SK-N-SH (cell line): ENCODE data around the gene PBX3. TPM values are rescaled to one million over a fixed set of nuclear protein-coding genes. Genes with fewer than 3 reads are reported as not detected.

Experiments
- CTCF ChIA-PET: fragments of 300-600, 350-600 bp; formaldehyde crosslinking; extraction: SDS; loops from one replicate; lab custom pipeline; 2021; lab: Yijun Ruan, JAX
- POLR2A ChIA-PET: fragments of 350-600 bp; sonication (Branson Sonifier 250); formaldehyde crosslinking; extraction: SDS; loops from one replicate; lab custom pipeline; 2020; ENCODE audit warnings: antibody characterized with exemption, inconsistent platforms; lab: Yijun Ruan, JAX
- DNase-seq: peaks from one replicate; pipeline ENCODE4 v3.0.0; 2012
- H2AFZ ChIP-seq: fragments of 200-600 bp; sonication (generic); 2 replicates; pipeline ENCODE4 v1.8.1; 2016; ENCODE audit warnings: antibody characterized with exemption, mild to moderate bottlenecking, low read depth
- H3F3A ChIP-seq: fragments of 200-600 bp; sonication (generic); replicated peaks from 2 replicates; pipeline ENCODE3; 2016; ENCODE audit warnings: antibody characterized with exemption, mild to moderate bottlenecking; ENCODE audit not compliant: insufficient read depth
- H3K27ac ChIP-seq, 2 experiments: fragments of 200-500 bp in 1 of 2; fragments of 200-600 bp in 1 of 2; sonication (Bioruptor generic) in 1 of 2; sonication (generic), shearing (Covaris generic) in 1 of 2; 2 replicates each; pipeline versions ENCODE4 v1.5.1 to v1.6.1; 2014 to 2016; ENCODE audit warnings: low read depth in 2 of 2, inconsistent platforms in 1 of 2, low read length in 1 of 2, mild to moderate bottlenecking in 1 of 2, mixed read lengths in 1 of 2
- H3K27me3 ChIP-seq: fragments of 200-600 bp; sonication (generic), shearing (Covaris generic); 2 replicates; pipeline ENCODE4 v1.6.1; 2016; ENCODE audit warnings: mixed run types; ENCODE audit not compliant: insufficient read depth
- H3K36me3 ChIP-seq, 2 experiments: fragments of 200-500 bp in 1 of 2; fragments of 200-600 bp in 1 of 2; sonication (Bioruptor generic) in 1 of 2; sonication (generic) in 1 of 2; replicated peaks in 1 of 2; 2 replicates each; pipeline versions ENCODE3 to v1.5.1; 2014 to 2016; ENCODE audit warnings: low read length in 1 of 2, mild to moderate bottlenecking in 1 of 2; ENCODE audit not compliant: insufficient read depth in 2 of 2, control insufficient read depth in 1 of 2
- H3K4me1 ChIP-seq, 2 experiments: fragments of 200-500 bp in 1 of 2; fragments of 200-600 bp in 1 of 2; sonication (Bioruptor generic) in 1 of 2; sonication (generic), shearing (Covaris generic) in 1 of 2; 2 replicates each; pipeline versions ENCODE4 v1.5.1 to v1.6.1; 2014 to 2016; ENCODE audit warnings: low read depth in 1 of 2, low read length in 1 of 2, mixed run types in 1 of 2; ENCODE audit not compliant: insufficient read depth in 2 of 2, control insufficient read depth in 1 of 2
- H3K4me2 ChIP-seq: fragments of 200-600 bp; sonication (generic), shearing (Covaris generic); 2 replicates; pipeline ENCODE4 v1.6.1; 2017; ENCODE audit warnings: mixed run types
- H3K4me3 ChIP-seq, 2 experiments: fragments of 200-500 bp in 1 of 2; fragments of 200-600 bp in 1 of 2; sonication (Bioruptor generic) in 1 of 2; sonication (generic), shearing (Covaris generic) in 1 of 2; 2 replicates each; pipeline versions ENCODE4 v1.5.1 to v1.8.1; 2014 to 2016; ENCODE audit warnings: low read depth in 2 of 2, inconsistent platforms in 1 of 2, low read length in 1 of 2, mild to moderate bottlenecking in 1 of 2, mixed read lengths in 1 of 2, moderate library complexity in 1 of 2
- H3K79me2 ChIP-seq: fragments of 200-600 bp; sonication (generic); 2 replicates; pipeline ENCODE4 v1.8.1; 2017; ENCODE audit warnings: mild to moderate bottlenecking; ENCODE audit not compliant: insufficient read depth
- H3K9ac ChIP-seq: fragments of 200-600 bp; sonication (generic); 2 replicates; pipeline ENCODE4 v1.6.1; 2017; ENCODE audit warnings: mixed run types
- H3K9me2 ChIP-seq: fragments of 200-600 bp; sonication (generic); 2 replicates; pipeline ENCODE4 v1.6.1; 2017; ENCODE audit warnings: mixed run types
- H3K9me3 ChIP-seq: fragments of 200-600 bp; sonication (generic); 2 replicates; pipeline ENCODE4 v1.6.1; 2017; ENCODE audit warnings: mixed run types, mild to moderate bottlenecking, moderate library complexity
- H4K20me1 ChIP-seq: fragments of 200-600 bp; sonication (generic); 2 replicates; pipeline ENCODE4 v1.6.1; 2017; ENCODE audit warnings: mild to moderate bottlenecking, mixed run types; ENCODE audit not compliant: insufficient read depth
- ELF1 ChIP-seq: IDR thresholded peaks from 2 replicates; pipeline ENCODE4 v1.4.0; 2012
- EP300 ChIP-seq, 2 experiments: IDR thresholded peaks; 2 replicates each; pipeline versions ENCODE4 v1.4.0 to v1.6.1; 2012; ENCODE audit warnings: borderline replicate concordance in 1 of 2, low read depth in 1 of 2, low read length in 1 of 2
- EZH2phosphoT487 ChIP-seq: fragments of 200-600 bp; sonication (generic); IDR thresholded peaks from 2 replicates; pipeline ENCODE4 v1.6.1; 2017; ENCODE audit warnings: low read depth, mixed run types, mild to moderate bottlenecking, antibody characterized with exemption, moderate library complexity, borderline replicate concordance
- FOSL2 ChIP-seq: IDR thresholded peaks from 2 replicates; pipeline ENCODE4 v1.4.0; 2012; ENCODE audit warnings: low read depth, mild to moderate bottlenecking, moderate library complexity, borderline replicate concordance
- FOXM1 ChIP-seq: IDR thresholded peaks from 2 replicates; pipeline ENCODE4 v1.4.0; 2012; ENCODE audit warnings: low read depth, mild to moderate bottlenecking
- GATA2 ChIP-seq: sonication (generic); formaldehyde crosslinking; IDR thresholded peaks from 2 replicates; pipeline ENCODE4 v1.5.0; 2020; ENCODE audit warnings: mild to moderate bottlenecking, missing genetic modification reagents
- JUND ChIP-seq: IDR thresholded peaks from 2 replicates; pipeline ENCODE4 v1.4.0; 2012
- MAX ChIP-seq: IDR thresholded peaks from 2 replicates; pipeline ENCODE4 v1.4.0; 2012; ENCODE audit warnings: low read depth
- MXI1 ChIP-seq: IDR thresholded peaks from 2 replicates; pipeline ENCODE4 v1.6.1; 2012; ENCODE audit warnings: mild to moderate bottlenecking, low read depth, low read length, improper control_type of control experiment
- NRF1 ChIP-seq: IDR thresholded peaks from 2 replicates; pipeline ENCODE4 v1.6.1; 2012; ENCODE audit warnings: low read depth, mild to moderate bottlenecking, low read length
- RCOR1 ChIP-seq: fragments of 150-350 bp; IDR thresholded peaks from 2 replicates; pipeline ENCODE4 v1.6.1; 2017; ENCODE audit warnings: antibody characterized with exemption, low read length
- REST ChIP-seq: IDR thresholded peaks from 2 replicates; pipeline ENCODE4 v1.6.1; 2012; ENCODE audit warnings: mild to moderate bottlenecking, low read depth, low read length, moderate library complexity
- TEAD4 ChIP-seq: IDR thresholded peaks from 2 replicates; pipeline ENCODE4 v1.4.0; 2012; ENCODE audit warnings: mild to moderate bottlenecking, borderline replicate concordance; ENCODE audit not compliant: insufficient read depth
- USF1 ChIP-seq: IDR thresholded peaks from 2 replicates; pipeline ENCODE4 v1.4.0; 2012; ENCODE audit warnings: low read depth, borderline replicate concordance
- USF2 ChIP-seq: fragments of 150-350 bp; IDR thresholded peaks from 2 replicates; pipeline ENCODE4 v1.6.1; 2017; ENCODE audit warnings: antibody characterized with exemption, low read length, low read depth, borderline replicate concordance
- YY1 ChIP-seq: IDR thresholded peaks from 2 replicates; pipeline ENCODE4 v1.4.0; 2012; ENCODE audit warnings: low read depth, mild to moderate bottlenecking
- ZBTB33 ChIP-seq: IDR thresholded peaks from 2 replicates; pipeline ENCODE4 v1.4.0; 2012; ENCODE audit warnings: low read depth, borderline replicate concordance
- WGBS: methylation state at CpG from one replicate; pipeline ENCODE4 v1.1.6; 2017; ENCODE audit warnings: low lambda C conversion rate; 5-methylcytosine and 5-hydroxymethylcytosine counted together
- polyA plus RNA-seq, 3 experiments: library from polyadenylated mRNA; depleted of rRNA; stranded (reverse); fragments of >200 nt; gene quantifications; 2 replicates each; pipeline ENCODE4 v1.2.3, GENCODE V29; 2012

Gene PBX3
- polyA plus RNA-seq, 1 of the 3 experiments (the other 2 are of a cell fraction) = 73.0 TPM

- DNase-seq = no peak
- Histone ChIP-seq H3K9me3 (no peaks in the 10 kb centered on the region), H3K4me1 (peaks cover 41 to 53% of the 10 kb centered on the region in 2 experiments; a peak in 3 of 4 replicates), H3F3A (peaks cover 35% of the 10 kb centered on the region), H3K4me2 (no peak overlapping the region), H3K36me3 (no peaks in the 10 kb centered on the region), H3K79me2 (peaks cover 95% of the 10 kb centered on the region), H2AFZ (no peak overlapping the region), H3K9me2 (no peaks in the 10 kb centered on the region), H3K4me3 (no peak overlapping the region), H4K20me1 (peaks cover 4% of the 10 kb centered on the region; the same call in 1 of the 2 replicates), H3K27ac (no peak overlapping the region; a peak in 2 of 4 replicates), H3K27me3 (no peaks in the 10 kb centered on the region), H3K9ac (no peak overlapping the region)
- 91% methylated on average over 4 of the region's 4 CpGs for WGBS
- CTCF ChIA-PET = interaction anchor here (1.1 to 1.6 kb wide), 3 partner anchors 9 to 489 kb away, joined by 3 to 4 read pairs (median 4); no protein-coding TSS in a partner anchor
- TF ChIP-seq MXI1 (no peak), EZH2phosphoT487 (no peak), MAX (no peak), YY1 (no peak), USF2 (no peak), JUND (no peak), NRF1 (no peak), RCOR1 (no peak)
- POLR2A ChIA-PET = no interaction called here
Observed at GRCh38 chr9:125909459-125909858, 162.3 kb downstream of the PBX3 start.

GRCh38 chr9:125910286-125910685 is 163.1 kb downstream of the PBX3 start:
- Histone ChIP-seq H3K4me1 (peaks cover 38 to 49% of the 10 kb centered on the region in 2 experiments; a peak in 3 of 4 replicates), H4K20me1 (peaks cover 7% of the 10 kb centered on the region; the same call in 1 of the 2 replicates), H3K9me2 (no peaks in the 10 kb centered on the region), H2AFZ (no peak overlapping the region), H3K4me2 (no peak overlapping the region), H3K9ac (no peak overlapping the region), H3K27me3 (no peaks in the 10 kb centered on the region), H3K27ac (no peak overlapping the region), H3K36me3 (no peaks in the 10 kb centered on the region), H3F3A (peaks cover 30% of the 10 kb centered on the region), H3K9me3 (no peaks in the 10 kb centered on the region), H3K4me3 (no peak overlapping the region), H3K79me2 (peaks cover 93% of the 10 kb centered on the region)
- no peak for DNase-seq
- WGBS = 91% methylated on average over 7 of the region's 7 CpGs
- POLR2A ChIA-PET = no interaction called here
- CTCF ChIA-PET = interaction anchor here (1.1 to 1.6 kb wide), 4 partner anchors 10 to 488 kb away, joined by 3 to 4 read pairs (median 4); no protein-coding TSS in a partner anchor
- TF ChIP-seq FOSL2 (no peak), USF2 (no peak), ZBTB33 (no peak), EP300 (IDR thresholded peaks at IDR 0.05; ENCODE audit: borderline replicate concordance in 1 of 2, low read depth in 1 of 2, low read length in 1 of 2) (no peak), USF1 (no peak), ELF1 (no peak), MXI1 (no peak), EZH2phosphoT487 (no peak), TEAD4 (no peak), REST (no peak), MAX (no peak), YY1 (no peak), GATA2 (CRISPR knock-in tag) (no peak), FOXM1 (no peak)
